ENCODE data around the gene CLCN1. TPM values are rescaled to one million over a fixed set of nuclear protein-coding genes. Genes with fewer than 3 reads are reported as not detected.

CLCN1 gene
- total and polyA plus RNA-seq, 2 of the 4 experiments (the other 2 are of a cell fraction): not detected

GRCh38 chr7:143401265-143401664 is 85.4 kb downstream of the CLCN1 start:
- dilution Hi-C loops (cut with HindIII; ENCODE audit: low sequenced_read_pairs, unreplicated experiment): no loop called here
- 85% methylated on average over 7 of the region's 12 CpGs; no CpG with 5 or more reads in 1 of the 2 experiments for WGBS, 2 experiments (ENCODE audit: extremely low coverage in 2 of 2, insufficient read length in 1 of 2)

More at GRCh38 chr7:143401265-143401664, 85.4 kb downstream of the CLCN1 start:
- no peak overlapping the region for H4K8ac ChIP-seq (ENCODE audit: low read depth in 2 of 2, low read length in 2 of 2)
- no peak overlapping the region for H2BK20ac ChIP-seq (ENCODE audit: low read depth, low read length)
- ChIA-PET CTCF (interaction anchor here (0.6 kb wide), 1 partner anchor 17 kb away, joined by 3 read pairs; no protein-coding TSS in a partner anchor), POLR2A (ENCODE audit: unreplicated experiment) (no interaction called here)
- H3K56ac ChIP-seq (ENCODE audit: extremely low read depth, insufficient read depth, low read length): no peak overlapping the region
- H3K27ac ChIP-seq (ENCODE audit: insufficient read depth, low read length): no peak overlapping the region
- no peak for ATAC-seq (ENCODE audit: low read depth)
- no peaks in the 10 kb centered on the region for H3K9me3 ChIP-seq (ENCODE audit: control insufficient read depth, insufficient read depth, low read length)
- intact Hi-C loops (cut with micrococcal nuclease): no loop called here
- H4K20me1 ChIP-seq (ENCODE audit: insufficient read depth, low read length): no peaks in the 10 kb centered on the region
- peaks cover 10% of the 10 kb centered on the region for H3K27me3 ChIP-seq (ENCODE audit: control insufficient read depth, insufficient read depth, low read length)
- no TSS peak for BruUV-seq (replicated peaks)
- no peak overlapping the region for H2AFZ ChIP-seq (replicated peaks; ENCODE audit: low read length, poor library complexity)
- no peak overlapping the region for H2BK5ac ChIP-seq (ENCODE audit: low read depth, low read length, poor library complexity, severe bottlenecking)
- no peak overlapping the region for H3K4me2 ChIP-seq (ENCODE audit: low read depth, low read length)
- no peak overlapping the region for H3K9ac ChIP-seq (ENCODE audit: low read depth, low read length)
- H3K36me3 ChIP-seq (ENCODE audit: control insufficient read depth, insufficient read depth, low read length): no peaks in the 10 kb centered on the region
- no peak overlapping the region for H3K4me3 ChIP-seq (ENCODE audit: insufficient read depth, low read depth, low read length)
- H2BK120ac ChIP-seq (ENCODE audit: low read depth, low read length): no peak overlapping the region
- DNase-seq: no peak
- H4K91ac ChIP-seq (ENCODE audit: insufficient read depth, low read depth, low read length): no peak overlapping the region
- no peak for TF ChIP-seq NFE2L2 (IDR thresholded peaks at IDR 0.05; ENCODE audit: low read depth, low read length)
- TF ChIP-seq MXI1 (IDR thresholded peaks at IDR 0.05; ENCODE audit: borderline replicate concordance, low read depth, low read length): no peak
- no peak for TF ChIP-seq FOS (IDR thresholded peaks at IDR 0.05; ENCODE audit: low read depth, low read length)
- no peak for TF ChIP-seq MAFK (IDR thresholded peaks at IDR 0.05; ENCODE audit: low read depth, low read length)
- no peak for TF ChIP-seq RFX5 (IDR thresholded peaks at IDR 0.05; ENCODE audit: low read depth, low read length)
- TF ChIP-seq RCOR1 (IDR thresholded peaks at IDR 0.05; ENCODE audit: insufficient replicate concordance, low read length): no peak
- no peaks in the 10 kb centered on the region; a peak in 1 of 4 replicates for H3K79me1 ChIP-seq (ENCODE audit: low read depth in 1 of 2, low read length in 2 of 2)
- H3K23ac ChIP-seq (ENCODE audit: low read depth, low read length): no peak overlapping the region
- H2BK15ac ChIP-seq (ENCODE audit: low read depth, low read length): no peak overlapping the region
- H3K9me1 ChIP-seq (ENCODE audit: insufficient read depth, low read length): peaks cover 5% of the 10 kb centered on the region; the same call in 1 of the 2 replicates
- H3K18ac ChIP-seq (ENCODE audit: low read depth, low read length): no peak overlapping the region
- in situ Hi-C loops (cut with MboI; ENCODE audit: low sequenced_read_pairs): no loop called here
- no peak overlapping the region for H2AK9ac ChIP-seq (replicated peaks; ENCODE audit: low read depth, low read length, poor library complexity)
- no peak overlapping the region for H3K4ac ChIP-seq (ENCODE audit: low read depth, low read length)
- H4K5ac ChIP-seq (ENCODE audit: low read depth, low read length): no peak overlapping the region
- H2AK5ac ChIP-seq (ENCODE audit: low read depth, low read length): no peak overlapping the region
- H3K4me1 ChIP-seq (ENCODE audit: control insufficient read depth, insufficient read depth, low read length): peaks cover 5% of the 10 kb centered on the region; the same call in 1 of the 2 replicates
- H3K14ac ChIP-seq (replicated peaks; ENCODE audit: low read depth, low read length): no peak overlapping the region

Small RNA genes lying within 50 kb of the gene (microRNA-seq; reads per million reads assigned to microRNA genes)
- 1.1 to 22.7 reads per million in 2 experiments for gene MIR6892 (ENCODE audit: insufficient read depth in 1 of 2, insufficient read length in 1 of 2, unreplicated experiment in 1 of 2)
- gene RN7SL481P (ENCODE audit: insufficient read depth, insufficient read length): not detected
- not detected for gene RN7SL535P (ENCODE audit: insufficient read depth, insufficient read length)

Small RNA genes lying within 50 kb of the gene (small RNA-seq; reads per million reads assigned to genes)
- 0 to 3.5 (median 0) reads per million in 5 experiments for gene MIR6892
- gene RN7SL481P: 0 reads per million in 5 experiments
- 0 reads per million in 5 experiments for gene RN7SL535P

Other genes starting within 250 kb of the CLCN1 start
- gene PIP, start 184.0 kb upstream of the CLCN1 start, total RNA-seq (2012; rRNA removed): not detected in 2 replicates
- not detected in 2 replicates for gene PIP, start 184.0 kb upstream of the CLCN1 start, polyA plus RNA-seq (2012; rRNA removed)
- gene TAS2R39, start 132.7 kb upstream of the CLCN1 start, total RNA-seq (2012; rRNA removed): not detected in 2 replicates
- gene TAS2R39, start 132.7 kb upstream of the CLCN1 start, polyA plus RNA-seq (2012; rRNA removed): not detected in 2 replicates
- not detected in 2 replicates for gene TAS2R40, start 94.1 kb upstream of the CLCN1 start, total RNA-seq (2012; rRNA removed)
- gene TAS2R40, start 94.1 kb upstream of the CLCN1 start, polyA plus RNA-seq (2012; rRNA removed): not detected in 2 replicates
- 60.0 and 64.9 TPM in 2 replicates for gene GSTK1, start 52.7 kb upstream of the CLCN1 start, total RNA-seq (2012; rRNA removed)
- gene GSTK1, start 52.7 kb upstream of the CLCN1 start, polyA plus RNA-seq (2012; rRNA removed): 109 and 111 TPM in 2 replicates
- gene TMEM139, start 31.2 kb upstream of the CLCN1 start, total RNA-seq (2012; rRNA removed): not detected in 2 replicates
- 0.07 TPM in 1 of 2 replicates, not detected in the other for gene TMEM139, start 31.2 kb upstream of the CLCN1 start, polyA plus RNA-seq (2012; rRNA removed)
- 18.6 and 25.6 TPM in 2 replicates for gene CASP2, start 27.8 kb upstream of the CLCN1 start, total RNA-seq (2012; rRNA removed)
- 14.3 and 15.4 TPM in 2 replicates for gene CASP2, start 27.8 kb upstream of the CLCN1 start, polyA plus RNA-seq (2012; rRNA removed)
- gene FAM131B, start 46.6 kb downstream of the CLCN1 start, total RNA-seq (2012; rRNA removed): 2.5 and 3.4 TPM in 2 replicates
- 3.7 and 4.3 TPM in 2 replicates for gene FAM131B, start 46.6 kb downstream of the CLCN1 start, polyA plus RNA-seq (2012; rRNA removed)
- gene ZYX, start 65.2 kb downstream of the CLCN1 start, total RNA-seq (2012; rRNA removed): 22.6 and 25.0 TPM in 2 replicates
- gene ZYX, start 65.2 kb downstream of the CLCN1 start, polyA plus RNA-seq (2012; rRNA removed): 291 and 334 TPM in 2 replicates
- not detected in 2 replicates for gene EPHA1, start 92.7 kb downstream of the CLCN1 start, total RNA-seq (2012; rRNA removed)
- gene EPHA1, start 92.7 kb downstream of the CLCN1 start, polyA plus RNA-seq (2012; rRNA removed): 0.10 TPM in 1 of 2 replicates, not detected in the other
- gene TAS2R60, start 127.3 kb downstream of the CLCN1 start, total RNA-seq (2012; rRNA removed): not detected in 2 replicates
- gene TAS2R60, start 127.3 kb downstream of the CLCN1 start, polyA plus RNA-seq (2012; rRNA removed): not detected in 2 replicates
- not detected in 2 replicates for gene TAS2R41, start 161.8 kb downstream of the CLCN1 start, total RNA-seq (2012; rRNA removed)
- gene TAS2R41, start 161.8 kb downstream of the CLCN1 start, polyA plus RNA-seq (2012; rRNA removed): not detected in 2 replicates

All from IMR-90 (cell line).